ENCODE measurements around the gene CNPY1. TPM values are rescaled to one million over a fixed set of nuclear protein-coding genes. Genes with fewer than 3 reads are reported as not detected.
"Not testable (repeated sequence)": the region's sequence is repeated elsewhere in the genome, so short reads cannot be mapped to it uniquely, and the experiment has no call there.

CNPY1 gene
- total RNA-seq, 1 donor from 2014 or later = not detected

- Histone ChIP-seq H3K36me3 (no peaks in the 10 kb centered on the region), H3K27ac (no peak overlapping the region), H3K9me3 (no peaks in the 10 kb centered on the region), H3K4me1 (no peaks in the 10 kb centered on the region), H3K27me3 (ENCODE audit: low read depth) (peaks cover 7% of the 10 kb centered on the region), H3K4me3 (no peak overlapping the region)
- ATAC-seq (no peak), DNase-seq (no peak)
- TF ChIP-seq CTCF (IDR thresholded peaks at IDR 0.05) = no peak
- intact Hi-C loops (cut with DNase I) = no loop called here
Observed at GRCh38 chr7:155567646-155568332, 21.4 kb upstream of the CNPY1 start.

- Histone ChIP-seq H3K4me3 (no peak overlapping the region), H3K36me3 (no peaks in the 10 kb centered on the region), H3K4me1 (no peaks in the 10 kb centered on the region), H3K27ac (no peak overlapping the region), H3K9me3 (no peaks in the 10 kb centered on the region), H3K27me3 (ENCODE audit: low read depth) (peaks cover under 1% of the 10 kb centered on the region)
- DNase-seq (no peak), ATAC-seq (no peak)
- no peak for TF ChIP-seq CTCF (IDR thresholded peaks at IDR 0.05)
- intact Hi-C loops (cut with DNase I) = no loop called here
Observed at GRCh38 chr7:155566011-155566836, 19.9 kb upstream of the CNPY1 start.

GRCh38 chr7:155565596-155565995 lies 19.2 kb upstream of the CNPY1 start:
- DNase-seq = no peak
- Histone ChIP-seq H3K36me3 (no peaks in the 10 kb centered on the region), H3K9me3 (no peaks in the 10 kb centered on the region), H3K27me3 (ENCODE audit: low read depth) (no peaks in the 10 kb centered on the region), H3K27ac (no peak overlapping the region), H3K4me3 (no peak overlapping the region), H3K4me1 (no peaks in the 10 kb centered on the region)
- ATAC-seq = no peak
- no peak for TF ChIP-seq CTCF (IDR thresholded peaks at IDR 0.05)
- intact Hi-C loops (cut with DNase I) = no loop called here

- ATAC-seq; H3K9me3 ChIP-seq; intact Hi-C loops (cut with DNase I); H3K4me3 ChIP-seq; H3K27ac ChIP-seq; H3K4me1 ChIP-seq; DNase-seq; H3K27me3 ChIP-seq (ENCODE audit: low read depth); H3K36me3 ChIP-seq: not testable (repeated sequence)
Observed at GRCh38 chr7:155562976-155563375, 16.6 kb upstream of the CNPY1 start.

GRCh38 chr7:155562106-155562505 lies 15.7 kb upstream of the CNPY1 start:
- no peak overlapping the region for H3K4me3 ChIP-seq
- DNase-seq (no peak), ATAC-seq (no peak)
- no peak for TF ChIP-seq CTCF (IDR thresholded peaks at IDR 0.05)
- H3K27ac ChIP-seq = no peak overlapping the region
- no peaks in the 10 kb centered on the region for H3K9me3 ChIP-seq
- peaks cover 5% of the 10 kb centered on the region for H3K27me3 ChIP-seq (ENCODE audit: low read depth)
- intact Hi-C loops (cut with DNase I) = no loop called here
- no peaks in the 10 kb centered on the region for H3K36me3 ChIP-seq
- no peaks in the 10 kb centered on the region for H3K4me1 ChIP-seq

Measured in lower lobe of right lung (tissue), 2 donors.